ENCODE data around the gene PDE4D.
A peak's percentile ranks its signal among the peaks of the same experiment; 100 is the strongest.
"Not testable (repeated sequence)": the region's sequence is repeated elsewhere in the genome, so short reads cannot be mapped to it uniquely, and the experiment has no call there.

PDE4D gene

GRCh38 chr5:59019078-59019477 is 874.4 kb downstream of the PDE4D start:
- no peak for DNase-seq

- DNase-seq = no peak
Measured at GRCh38 chr5:59016925-59017324, 876.6 kb downstream of the PDE4D start.

GRCh38 chr5:59008816-59009473 is 884.6 kb downstream of the PDE4D start:
- DNase-seq = no peak

GRCh38 chr5:59007460-59008063 is 886.0 kb downstream of the PDE4D start:
- peak; percentile 32 for DNase-seq

GRCh38 chr5:59005934-59006701 is 887.4 kb downstream of the PDE4D start:
- DNase-seq = no peak

- no peak for DNase-seq
Measured at GRCh38 chr5:59003641-59004040, 889.9 kb downstream of the PDE4D start.

GRCh38 chr5:59003124-59003523 is 890.4 kb downstream of the PDE4D start:
- no peak for DNase-seq

GRCh38 chr5:59002162-59002825 is 891.2 kb downstream of the PDE4D start:
- no peak for DNase-seq

- DNase-seq = no peak
Measured at GRCh38 chr5:59001716-59002115, 891.8 kb downstream of the PDE4D start.

- no peak for DNase-seq
Measured at GRCh38 chr5:59001154-59001553, 892.4 kb downstream of the PDE4D start.

- no peak for DNase-seq
Measured at GRCh38 chr5:59000211-59000610, 893.3 kb downstream of the PDE4D start.

GRCh38 chr5:58999804-59000203 is 893.7 kb downstream of the PDE4D start:
- DNase-seq = no peak

GRCh38 chr5:58998544-58998943 is 895.0 kb downstream of the PDE4D start:
- DNase-seq = no peak

GRCh38 chr5:58995779-58996178 is 897.7 kb downstream of the PDE4D start:
- not testable (repeated sequence) for DNase-seq

- no peak for DNase-seq
Measured at GRCh38 chr5:58993461-58993860, 900.1 kb downstream of the PDE4D start.

- DNase-seq = no peak
Measured at GRCh38 chr5:58988938-58989337, 904.6 kb downstream of the PDE4D start.

GRCh38 chr5:58987193-58987592 is 906.3 kb downstream of the PDE4D start:
- DNase-seq = no peak

- no peak for DNase-seq
Measured at GRCh38 chr5:58986281-58986680, 907.2 kb downstream of the PDE4D start.

- DNase-seq = no peak
Measured at GRCh38 chr5:58985759-58986158, 907.8 kb downstream of the PDE4D start.

- no peak for DNase-seq
Measured at GRCh38 chr5:58985311-58985710, 908.2 kb downstream of the PDE4D start.

- DNase-seq = no peak
Measured at GRCh38 chr5:58983526-58984452, 909.7 kb downstream of the PDE4D start.

GRCh38 chr5:58980890-58981289 is 912.6 kb downstream of the PDE4D start:
- DNase-seq = no peak

All from NCI-H2029 treated with DMSO at 0.1 percent for 48 hours (cell line).